ENCODE results near the gene PDHX.

GRCh38 chr11:34975482-34975881 lies 59.1 kb downstream of the PDHX start:
- TF ChIP-seq CTCF (conservative IDR thresholded peaks at IDR 0.05; ENCODE audit: low read length) (no peak), EZH2phosphoT487 (IDR thresholded peaks at IDR 0.05; ENCODE audit: borderline replicate concordance) (no peak)

All from Loucy (cell line).